ENCODE results near the gene TTC12. TPM values are rescaled to one million over a fixed set of nuclear protein-coding genes. Genes with fewer than 3 reads are reported as not detected.

TTC12 gene
- total and polyA plus RNA-seq, 2 donors (not counting 1 experiment from before 2014, with no cell fraction given) = 9.0 to 47.3 TPM

- Histone ChIP-seq H3K4me2 (replicated peaks; ENCODE audit: low read depth, low read length, poor library complexity, severe bottlenecking) (no peak overlapping the region), H3K9ac (ENCODE audit: low read length) (no peak overlapping the region), H3K4me3 (ENCODE audit: control extremely low read depth in 1 of 5, extremely low read depth in 1 of 5, insufficient read depth in 1 of 5, low read depth in 2 of 5, low read length in 4 of 5) (no peak overlapping the region), H3K9me3 (ENCODE audit: control extremely low read depth in 1 of 3, control insufficient read depth in 2 of 3, insufficient read depth in 1 of 3, low read length in 2 of 3) (peaks cover 0 to 10% (median 4%) of the 10 kb centered on the region in 3 donors), H3K79me2 (ENCODE audit: control insufficient read depth, insufficient read depth, low read length) (no peaks in the 10 kb centered on the region), H2AFZ (ENCODE audit: insufficient read depth, low read depth, low read length, poor library complexity, severe bottlenecking) (no peak overlapping the region), H3K27me3 (replicated peaks in 1 of 4; ENCODE audit: control extremely low read depth in 1 of 4, control insufficient read depth in 3 of 4, insufficient read depth in 4 of 4, low read length in 3 of 4) (no peaks in the 10 kb centered on the region), H4K20me1 (ENCODE audit: control insufficient read depth, insufficient read depth, low read length, poor library complexity, severe bottlenecking) (no peaks in the 10 kb centered on the region), H3K36me3 (replicated peaks in 1 of 2; ENCODE audit: control extremely low read depth in 1 of 2, control insufficient read depth in 1 of 2, extremely low read depth in 1 of 2, insufficient read depth in 2 of 2, low read length in 1 of 2) (peaks cover 0 to 46% of the 10 kb centered on the region in 2 experiments), H3K27ac (ENCODE audit: low read length in 2 of 2) (no peak overlapping the region), H3K4me1 (ENCODE audit: control insufficient read depth in 2 of 2, insufficient read depth in 2 of 2, low read length in 2 of 2) (no peaks in the 10 kb centered on the region)
- no peak for DNase-seq
- H3K27me3 Mint-ChIP-seq = no peaks in the 10 kb centered on the region
- H3K9me3 Mint-ChIP-seq (ENCODE audit: insufficient read depth) = peaks cover 8% of the 10 kb centered on the region
- WGBS (ENCODE audit: insufficient coverage) = 100% methylated on average over 3 of the region's 4 CpGs
- POLR2A ChIA-PET = no interaction called here
- intact Hi-C loops (cut with micrococcal nuclease) = no loop called here
- TF ChIP-seq CTCF (IDR thresholded peaks at IDR 0.05) (no peak), EZH2 (IDR thresholded peaks at IDR 0.05; ENCODE audit: borderline replicate concordance, insufficient read depth, low read depth, low read length, poor library complexity, severe bottlenecking) (no peak)
- no peak overlapping the region for H3K27ac Mint-ChIP-seq
- CTCF ChIA-PET = no interaction called here
- H3K4me3 Mint-ChIP-seq = no peak overlapping the region
- ATAC-seq (ENCODE audit: low read depth) = no peak
- H3K4me1 Mint-ChIP-seq = no peaks in the 10 kb centered on the region
These were observed 37.1 kb downstream of the TTC12 start for GRCh38 chr11:113351480-113351879.

GRCh38 chr11:113356203-113356602, 41.8 kb downstream of the TTC12 start:
- 100% methylated on average over 1 of the region's 3 CpGs for WGBS (ENCODE audit: insufficient coverage)
- intact Hi-C loops (cut with micrococcal nuclease) = no loop called here
- DNase-seq = no peak

More at GRCh38 chr11:113356203-113356602, 41.8 kb downstream of the TTC12 start:
- no peak overlapping the region for H3K27ac ChIP-seq (ENCODE audit: low read length in 2 of 2)
- no peak overlapping the region for H2AFZ ChIP-seq (ENCODE audit: insufficient read depth, low read depth, low read length, poor library complexity, severe bottlenecking)
- H3K9me3 Mint-ChIP-seq (ENCODE audit: insufficient read depth) = peaks cover 14% of the 10 kb centered on the region
- no peaks in the 10 kb centered on the region for H3K27me3 Mint-ChIP-seq
- ChIA-PET CTCF (no interaction called here), POLR2A (no interaction called here)
- no peaks in the 10 kb centered on the region for H4K20me1 ChIP-seq (ENCODE audit: control insufficient read depth, insufficient read depth, low read length, poor library complexity, severe bottlenecking)
- TF ChIP-seq CTCF (IDR thresholded peaks at IDR 0.05) (no peak), EZH2 (IDR thresholded peaks at IDR 0.05; ENCODE audit: borderline replicate concordance, insufficient read depth, low read depth, low read length, poor library complexity, severe bottlenecking) (no peak)
- peaks cover 0 to 68% of the 10 kb centered on the region in 2 experiments for H3K36me3 ChIP-seq (replicated peaks in 1 of 2; ENCODE audit: control extremely low read depth in 1 of 2, control insufficient read depth in 1 of 2, extremely low read depth in 1 of 2, insufficient read depth in 2 of 2, low read length in 1 of 2)
- no peaks in the 10 kb centered on the region for H3K4me1 ChIP-seq (ENCODE audit: control insufficient read depth in 2 of 2, insufficient read depth in 2 of 2, low read length in 2 of 2)
- H3K9ac ChIP-seq (ENCODE audit: low read length) = no peak overlapping the region
- no peak for ATAC-seq (ENCODE audit: low read depth)
- no peaks in the 10 kb centered on the region for H3K27me3 ChIP-seq (replicated peaks in 1 of 4; ENCODE audit: control extremely low read depth in 1 of 4, control insufficient read depth in 3 of 4, insufficient read depth in 4 of 4, low read length in 3 of 4)
- no peak overlapping the region for H3K4me3 ChIP-seq (ENCODE audit: control extremely low read depth in 1 of 5, extremely low read depth in 1 of 5, insufficient read depth in 1 of 5, low read depth in 2 of 5, low read length in 4 of 5)
- H3K4me2 ChIP-seq (replicated peaks; ENCODE audit: low read depth, low read length, poor library complexity, severe bottlenecking) = no peak overlapping the region
- H3K4me3 Mint-ChIP-seq = no peak overlapping the region
- no peaks in the 10 kb centered on the region for H3K79me2 ChIP-seq (ENCODE audit: control insufficient read depth, insufficient read depth, low read length)
- peaks cover 6 to 12% (median 6%) of the 10 kb centered on the region in 3 donors for H3K9me3 ChIP-seq (ENCODE audit: control extremely low read depth in 1 of 3, control insufficient read depth in 2 of 3, insufficient read depth in 1 of 3, low read length in 2 of 3)
- H3K4me1 Mint-ChIP-seq = no peaks in the 10 kb centered on the region
- no peak overlapping the region for H3K27ac Mint-ChIP-seq

Measured in B cell (primary cell).